GM19240 (cell line): Measurements from ENCODE around the gene NIT1.

Experiments used
- DNase-seq: peaks from one replicate; pipeline ENCODE4 v3.0.0; 2011; ENCODE audit warnings: low spot score; ENCODE audit not compliant: insufficient read length

The NIT1 gene

DNA sequence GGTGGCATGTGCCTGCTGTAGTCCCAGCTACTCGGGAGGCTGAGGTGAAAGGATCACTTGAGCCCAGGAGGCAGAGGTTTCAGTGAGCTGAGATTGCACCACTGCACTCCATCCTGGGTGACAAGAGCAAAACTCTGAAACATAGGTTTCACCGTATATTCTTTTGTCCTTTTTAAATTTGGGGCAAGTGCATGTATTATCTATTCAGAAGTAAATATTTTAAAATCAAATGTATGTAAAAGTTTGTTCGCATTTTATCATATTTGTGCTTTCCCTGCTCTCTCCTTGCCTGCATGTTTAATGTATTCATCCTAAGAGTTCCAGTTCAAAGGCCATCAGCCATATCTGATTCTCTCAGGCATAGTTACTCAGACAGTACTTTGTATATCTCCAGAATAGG is 27.9 kb downstream of the NIT1 start:
- DNase-seq: no peak

DNA sequence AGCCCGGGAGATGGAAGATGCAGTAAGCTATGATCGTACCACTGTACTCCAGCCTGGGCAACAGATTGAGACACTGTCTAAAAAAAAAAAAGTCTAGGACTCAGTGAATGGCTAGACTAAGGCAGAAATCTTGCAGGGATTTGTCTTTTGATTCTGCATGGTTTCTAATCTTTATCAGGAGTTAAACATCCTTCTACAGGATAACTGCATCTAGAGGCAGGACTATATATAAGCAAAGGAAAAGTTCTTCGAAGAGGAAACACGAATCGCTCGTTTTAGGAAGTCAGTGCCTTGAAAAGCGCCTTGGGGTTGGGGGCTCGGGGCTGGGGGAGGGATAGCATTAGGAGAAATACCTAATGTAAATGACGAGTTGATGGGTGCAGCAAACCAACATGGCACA is 35.3 kb downstream of the NIT1 start:
- no peak for DNase-seq

- DNase-seq: peak; percentile 81
These were observed 35.9 kb downstream of the NIT1 start, which contains the start of gene UFC1 for GRCh38 chr1:161153682-161154337. Gene UFC1 (plus strand): TSS chr1:161153978. CDS start chr1:161153998, 20 bp downstream.

DNA sequence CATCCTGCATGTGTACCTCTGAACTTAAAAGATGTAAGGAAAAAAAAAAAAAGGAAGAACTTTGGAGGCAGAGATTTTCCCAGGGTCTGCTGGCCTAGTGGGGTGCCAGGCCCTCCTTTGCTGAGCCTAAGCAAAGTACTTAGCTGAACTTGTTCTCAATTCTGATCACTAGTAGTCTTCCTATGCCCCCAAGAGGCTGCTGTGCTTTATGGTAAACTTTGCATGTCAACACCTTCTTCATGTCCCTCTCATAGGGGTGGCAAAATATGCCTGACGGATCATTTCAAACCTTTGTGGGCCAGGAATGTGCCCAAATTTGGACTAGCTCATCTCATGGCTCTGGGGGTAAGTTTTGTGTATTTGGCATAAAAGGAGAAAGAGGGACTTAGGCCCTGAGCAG is 40.0 kb downstream of the NIT1 start:
- no peak for DNase-seq

DNA sequence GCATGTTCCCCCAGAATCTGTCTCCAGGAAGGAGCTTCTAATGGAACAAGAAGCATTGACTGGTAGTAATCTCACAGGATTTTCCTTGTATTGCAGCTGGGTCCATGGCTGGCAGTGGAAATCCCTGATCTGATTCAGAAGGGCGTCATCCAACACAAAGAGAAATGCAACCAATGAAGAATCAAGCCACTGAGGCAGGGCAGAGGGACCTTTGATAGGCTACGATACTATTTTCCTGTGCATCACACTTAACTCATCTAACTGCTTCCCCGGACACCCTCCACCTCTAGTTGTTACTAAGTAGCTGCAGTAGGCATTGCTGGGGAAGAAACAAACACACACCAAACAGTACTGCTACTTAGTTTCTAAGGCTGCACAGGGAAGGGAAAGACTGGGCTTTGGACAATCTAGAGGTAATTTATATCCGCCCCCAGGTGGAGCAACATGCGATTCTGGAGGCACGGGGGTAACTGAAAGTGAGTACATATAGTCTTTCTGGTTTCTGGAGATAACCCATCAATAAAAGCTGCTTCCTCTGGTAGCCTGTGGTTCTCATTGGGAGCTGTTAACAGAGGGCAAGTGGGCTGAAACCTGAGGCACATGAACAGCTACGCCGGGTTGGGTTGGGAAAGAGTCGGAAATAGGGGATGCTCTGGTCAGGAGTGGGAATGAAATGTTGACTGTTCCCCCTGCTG is 40.6 kb downstream of the NIT1 start:
- DNase-seq: no peak

DNA sequence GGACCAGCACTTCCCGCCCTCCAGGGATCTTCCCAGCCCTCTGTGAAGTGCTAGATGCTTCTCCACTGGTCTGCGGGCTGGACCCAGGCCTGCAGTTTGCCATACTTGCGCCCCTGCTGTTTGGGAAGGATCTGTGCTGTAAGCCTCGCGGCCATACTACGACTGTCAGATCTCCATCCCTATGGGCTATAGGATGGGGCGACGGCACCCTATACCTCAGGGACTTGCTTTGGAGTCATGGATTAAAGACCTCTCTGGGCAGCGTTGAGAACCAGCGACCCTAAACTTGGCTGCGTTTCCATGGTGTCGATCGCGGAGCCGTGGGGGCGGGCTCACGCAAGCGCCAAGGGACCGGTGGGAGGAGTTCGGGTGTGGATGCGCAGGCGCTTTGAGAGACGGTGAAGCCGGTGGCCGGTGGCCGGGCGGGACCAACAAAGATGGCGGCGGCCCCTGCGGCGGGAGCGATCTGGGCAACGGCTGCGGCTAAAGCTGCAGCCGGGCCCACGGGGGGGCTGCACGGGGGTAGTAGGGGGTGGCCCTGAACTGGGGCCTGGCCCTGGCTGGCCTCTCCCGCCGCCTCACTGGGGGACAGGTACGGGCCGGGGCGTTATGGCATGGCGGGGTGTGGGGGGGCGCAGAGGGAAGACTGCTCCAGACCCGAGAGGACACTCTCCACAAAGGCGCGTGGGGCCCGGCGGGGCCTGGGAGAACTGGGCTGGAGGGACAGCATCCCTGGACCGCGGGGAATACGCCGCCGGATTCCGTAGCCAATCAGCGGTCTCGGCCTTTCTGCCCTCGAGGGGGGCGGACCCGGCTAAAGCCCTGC is 41.4 kb downstream of the NIT1 start, which contains the start of gene USP21:
Gene USP21 (plus strand): TSS at position 414 of the 826 bp plus-strand sequence. CDS start 1,141 bp downstream, outside the sequence.
- DNase-seq: peak; percentile 83

DNA sequence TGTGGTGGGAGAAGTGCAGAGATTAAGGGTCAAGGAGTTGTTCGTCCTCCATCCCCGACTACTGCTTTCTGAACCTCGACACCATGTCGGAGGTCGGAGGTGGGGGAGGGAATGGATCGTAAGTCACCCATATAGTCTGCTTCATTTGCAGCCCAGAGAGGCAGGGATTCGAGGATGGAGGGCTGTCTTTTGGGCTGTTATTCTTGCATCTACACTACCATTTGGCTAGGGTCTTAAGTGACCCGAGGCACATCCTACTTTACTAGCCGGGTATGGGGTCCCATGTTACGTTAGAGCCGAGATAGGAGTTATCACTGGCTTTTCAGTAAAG is 42.0 kb downstream of the NIT1 start:
- no peak for DNase-seq

DNA sequence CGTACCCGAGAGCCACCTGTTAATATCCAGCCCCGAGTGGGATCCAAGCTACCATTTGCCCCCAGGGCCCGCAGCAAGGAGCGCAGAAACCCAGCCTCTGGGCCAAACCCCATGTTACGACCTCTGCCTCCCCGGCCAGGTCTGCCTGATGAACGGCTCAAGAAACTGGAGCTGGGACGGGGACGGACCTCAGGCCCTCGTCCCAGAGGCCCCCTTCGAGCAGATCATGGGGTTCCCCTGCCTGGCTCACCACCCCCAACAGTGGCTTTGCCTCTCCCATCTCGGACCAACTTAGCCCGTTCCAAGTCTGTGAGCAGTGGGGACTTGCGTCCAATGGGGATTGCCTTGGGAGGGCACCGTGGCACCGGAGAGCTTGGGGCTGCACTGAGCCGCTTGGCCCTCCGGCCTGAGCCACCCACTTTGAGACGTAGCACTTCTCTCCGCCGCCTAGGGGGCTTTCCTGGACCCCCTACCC is 42.8 kb downstream of the NIT1 start:
- no peak for DNase-seq

GRCh38 chr1:161161652-161162051 is 43.7 kb downstream of the NIT1 start:
- DNase-seq: no peak

GRCh38 chr1:161162052-161162451 is 44.1 kb downstream of the NIT1 start:
- no peak for DNase-seq

- no peak for DNase-seq
These were observed 44.9 kb downstream of the NIT1 start for GRCh38 chr1:161162806-161163205.

- DNase-seq: no peak
These were observed 45.9 kb downstream of the NIT1 start for GRCh38 chr1:161163793-161164192.

DNA sequence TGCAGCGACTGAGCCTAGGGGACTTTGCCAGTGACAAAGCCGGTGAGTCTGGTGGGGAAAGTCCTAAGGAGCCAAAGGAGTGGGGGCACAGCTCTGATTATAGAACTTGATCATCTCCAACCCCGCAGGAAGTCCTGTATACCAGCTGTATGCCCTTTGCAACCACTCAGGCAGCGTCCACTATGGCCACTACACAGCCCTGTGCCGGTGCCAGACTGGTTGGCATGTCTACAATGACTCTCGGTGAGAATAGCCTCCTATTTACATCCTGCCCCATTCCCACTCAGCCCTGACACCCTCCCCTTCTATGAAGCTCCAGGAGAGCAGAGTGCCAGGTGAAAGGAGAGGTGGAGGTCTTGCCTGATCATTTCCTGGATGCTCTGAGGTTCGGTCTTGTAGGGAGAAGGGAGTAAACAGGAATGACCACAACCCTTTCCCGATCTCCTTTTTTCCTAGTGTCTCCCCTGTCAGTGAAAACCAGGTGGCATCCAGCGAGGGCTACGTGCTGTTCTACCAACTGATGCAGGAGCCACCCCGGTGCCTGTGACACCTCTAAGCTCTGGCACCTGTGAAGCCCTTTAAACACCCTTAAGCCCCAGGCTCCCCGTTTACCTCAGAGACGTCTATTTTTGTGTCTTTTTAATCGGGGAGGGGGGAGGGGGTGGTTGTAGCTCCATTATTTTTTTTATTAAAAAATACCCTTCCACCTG is 47.2 kb downstream of the NIT1 start:
- DNase-seq: no peak

GRCh38 chr1:161165742-161166668 is 48.1 kb downstream of the NIT1 start, which contains the start of gene PPOX:
Gene PPOX (plus strand): TSS chr1:161166426. CDS start chr1:161166848, 422 bp downstream.
- peak; percentile 87 for DNase-seq

DNA sequence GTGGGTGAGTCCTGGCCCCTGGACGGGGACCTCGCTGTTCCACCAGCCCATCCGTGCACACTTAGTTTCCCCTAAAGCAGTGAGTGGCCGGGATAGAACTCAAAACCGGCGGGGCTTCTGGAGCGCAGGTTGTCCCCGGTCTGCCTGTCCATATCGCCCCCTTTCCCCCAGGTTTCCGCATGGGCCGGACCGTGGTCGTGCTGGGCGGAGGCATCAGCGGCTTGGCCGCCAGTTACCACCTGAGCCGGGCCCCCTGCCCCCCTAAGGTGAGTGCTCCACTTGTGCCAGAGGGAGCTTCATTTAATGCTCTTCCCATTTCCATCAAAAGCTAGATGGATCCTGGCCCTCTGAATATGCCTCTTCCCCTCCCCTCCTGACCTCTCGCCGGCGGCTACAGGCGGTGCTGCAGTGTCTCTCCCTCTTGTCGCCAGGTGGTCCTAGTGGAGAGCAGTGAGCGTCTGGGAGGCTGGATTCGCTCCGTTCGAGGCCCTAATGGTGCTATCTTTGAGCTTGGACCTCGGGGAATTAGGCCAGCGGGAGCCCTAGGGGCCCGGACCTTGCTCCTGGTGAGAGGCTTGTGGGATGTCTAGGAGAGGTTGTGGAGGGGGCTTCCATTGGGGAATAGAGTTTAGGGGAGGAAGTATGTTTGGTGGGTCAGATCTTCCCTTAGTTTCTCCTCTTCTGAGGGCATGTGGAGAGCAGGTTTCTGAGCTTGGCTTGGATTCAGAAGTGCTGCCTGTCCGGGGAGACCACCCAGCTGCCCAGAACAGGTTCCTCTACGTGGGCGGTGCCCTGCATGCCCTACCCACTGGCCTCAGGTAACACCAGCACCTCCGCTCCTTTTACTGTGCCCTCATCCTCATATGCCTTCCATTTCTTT is 49.0 kb downstream of the NIT1 start:
- no peak for DNase-seq

GRCh38 chr1:161168906-161169305 is 51.0 kb downstream of the NIT1 start:
- no peak for DNase-seq
